GM04503 (cell line): ENCODE results near the gene FAM107B.
A peak's percentile ranks its signal among the peaks of the same experiment; 100 is the strongest.

Source experiments
- DNase-seq: peaks from one replicate; pipeline ENCODE4 v3.0.0-alpha.2; 2012; ENCODE audit warnings: low read depth

The FAM107B gene

GRCh38 chr10:14533295-14533694 is 241.4 kb downstream of the FAM107B start:
- DNase-seq, result no peak

- DNase-seq, result no peak
Measured at GRCh38 chr10:14532473-14533251, 242.0 kb downstream of the FAM107B start.

GRCh38 chr10:14531974-14532373 is 242.7 kb downstream of the FAM107B start:
- DNase-seq, result no peak

GRCh38 chr10:14530465-14530864 is 244.2 kb downstream of the FAM107B start:
- no peak for DNase-seq

GRCh38 chr10:14529351-14529750 is 245.3 kb downstream of the FAM107B start:
- DNase-seq, result no peak

GRCh38 chr10:14528450-14528849 is 246.2 kb downstream of the FAM107B start:
- DNase-seq, result no peak

- no peak for DNase-seq
Measured at GRCh38 chr10:14527915-14528314, 246.8 kb downstream of the FAM107B start.

- DNase-seq, result no peak
Measured at GRCh38 chr10:14527134-14527844, 247.4 kb downstream of the FAM107B start.

GRCh38 chr10:14526326-14526725 is 248.4 kb downstream of the FAM107B start:
- DNase-seq, result no peak

GRCh38 chr10:14524691-14525324 is 249.9 kb downstream of the FAM107B start:
- no peak for DNase-seq

GRCh38 chr10:14523286-14523685 is 251.4 kb downstream of the FAM107B start:
- DNase-seq, result no peak

GRCh38 chr10:14519785-14520184 is 254.9 kb downstream of the FAM107B start:
- DNase-seq, result no peak

GRCh38 chr10:14518149-14518548 is 256.5 kb downstream of the FAM107B start:
- no peak for DNase-seq

GRCh38 chr10:14513123-14513522 is 261.6 kb downstream of the FAM107B start:
- DNase-seq, result peak; percentile 27

GRCh38 chr10:14510346-14510745 is 264.4 kb downstream of the FAM107B start:
- DNase-seq, result no peak

GRCh38 chr10:14508725-14509124 is 266.0 kb downstream of the FAM107B start:
- DNase-seq, result no peak

GRCh38 chr10:14507781-14508180 is 266.9 kb downstream of the FAM107B start:
- DNase-seq, result no peak

GRCh38 chr10:14507176-14507575 is 267.5 kb downstream of the FAM107B start:
- no peak for DNase-seq

- no peak for DNase-seq
Measured at GRCh38 chr10:14502431-14502830, 272.3 kb downstream of the FAM107B start.

- no peak for DNase-seq
Measured at GRCh38 chr10:14500172-14500765, 274.4 kb downstream of the FAM107B start.

GRCh38 chr10:14499601-14499904 is 275.1 kb downstream of the FAM107B start:
- DNase-seq, result no peak

GRCh38 chr10:14498326-14498725 is 276.4 kb downstream of the FAM107B start:
- DNase-seq, result no peak

- no peak for DNase-seq
Measured at GRCh38 chr10:14491811-14492210, 282.9 kb downstream of the FAM107B start.
